A549 (cell line): Measurements from ENCODE around the gene AP3B1.

Source experiments
- CEBPB ChIP-seq, 2 experiments: fragments of >200 bp in 1 of 2; sonication (Bioruptor Twin) in 1 of 2; formaldehyde crosslinking in 1 of 2; IDR thresholded peaks; 2 replicates each; pipeline ENCODE4 v1.6.1; 2012 to 2016
- CHD2 ChIP-seq: fragments of 150-350 bp; IDR thresholded peaks from 2 replicates; pipeline ENCODE4 v1.6.1; 2014; ENCODE audit warnings: low read length; ENCODE audit not compliant: partially characterized antibody
- CHD4 ChIP-seq: fragments of 200-600 bp; sonication (generic); IDR thresholded peaks from 2 replicates; pipeline ENCODE4 v1.6.1; 2016; ENCODE audit warnings: antibody characterized with exemption, mild to moderate bottlenecking, borderline replicate concordance
- EP300 ChIP-seq, 2 experiments: fragments of >200 bp; sonication (Bioruptor Twin); formaldehyde crosslinking; IDR thresholded peaks; 2 replicates in 1 of 2; 3 replicates in 1 of 2; pipeline ENCODE4 v1.6.1; 2016 to 2017
- FOSL2 ChIP-seq, 2 experiments: fragments of 450-650 bp in 1 of 2; fragments of >200 bp in 1 of 2; sonication (Bioruptor Twin) in 1 of 2; formaldehyde crosslinking; IDR thresholded peaks; 2 replicates each; pipeline versions ENCODE4 v1.5.0 to v1.6.1; 2016 to 2020; ENCODE audit warnings: mild to moderate bottlenecking in 1 of 2, moderate library complexity in 1 of 2
- MYC ChIP-seq: IDR thresholded peaks from 2 replicates; pipeline ENCODE4 v1.6.1; 2012; ENCODE audit warnings: mild to moderate bottlenecking, inconsistent platforms, low read length, improper control_type of control experiment, borderline replicate concordance
- POLR2A ChIP-seq: IDR thresholded peaks from 2 replicates; pipeline ENCODE4 v1.6.1; 2012; ENCODE audit warnings: mild to moderate bottlenecking, low read length
- POLR2AphosphoS2 ChIP-seq: conservative IDR thresholded peaks from 2 replicates; pipeline ENCODE4 v1.6.1; 2012; ENCODE audit warnings: low read length, improper control_type of control experiment, inconsistent platforms
- ZSCAN20 ChIP-seq: fragments of 250-450 bp; sonication (Bioruptor Pico); IDR thresholded peaks from 2 replicates; pipeline ENCODE4 v1.8.0; 2022; ENCODE audit warnings: mild to moderate bottlenecking, moderate library complexity
- TF ChIP-seq, protein P1 (sequence below): fragments of >200 bp; sonication (Bioruptor Twin); formaldehyde crosslinking; IDR thresholded peaks from 3 replicates; pipeline ENCODE4 v1.5.1; 2016
- TF ChIP-seq, protein P2 (sequence below): fragments of 200-600 bp; sonication (generic); IDR thresholded peaks from 2 replicates; pipeline ENCODE4 v1.6.1; 2016; ENCODE audit warnings: antibody characterized with exemption, mild to moderate bottlenecking, moderate library complexity

DNA sequence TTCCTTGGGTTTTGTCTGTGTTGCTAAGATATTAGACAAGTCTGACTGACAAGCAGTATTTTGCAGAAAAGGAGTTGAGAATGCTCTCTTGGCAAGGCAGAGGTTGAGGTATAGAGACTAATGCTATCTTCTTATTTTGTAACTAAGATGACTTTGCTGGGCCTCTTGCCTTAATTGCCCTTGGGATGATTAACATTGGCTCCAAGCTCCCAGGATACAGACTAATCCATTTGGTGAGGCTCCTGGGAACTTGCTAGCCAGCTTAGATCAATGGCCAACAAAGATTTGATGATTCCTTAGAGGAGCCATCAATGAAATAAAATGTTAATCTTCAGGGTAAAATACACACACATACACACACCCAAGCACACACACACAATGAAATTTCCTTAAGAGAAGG is 28.7 kb upstream of the AP3B1 start:
- TF ChIP-seq FOSL2 (IDR thresholded peaks at IDR 0.05) (no peak), FOSL2 (CRISPR knock-in tag; IDR thresholded peaks at IDR 0.05) (no peak), POLR2AphosphoS2 (no peak), ZSCAN20 (no peak), POLR2A (no peak), EP300 (IDR thresholded peaks at IDR 0.05) (no peak), CHD2 (no peak), MYC (no peak), CEBPB (IDR thresholded peaks at IDR 0.05) (no peak), CHD4 (no peak)
- TF ChIP-seq, protein P1, sequence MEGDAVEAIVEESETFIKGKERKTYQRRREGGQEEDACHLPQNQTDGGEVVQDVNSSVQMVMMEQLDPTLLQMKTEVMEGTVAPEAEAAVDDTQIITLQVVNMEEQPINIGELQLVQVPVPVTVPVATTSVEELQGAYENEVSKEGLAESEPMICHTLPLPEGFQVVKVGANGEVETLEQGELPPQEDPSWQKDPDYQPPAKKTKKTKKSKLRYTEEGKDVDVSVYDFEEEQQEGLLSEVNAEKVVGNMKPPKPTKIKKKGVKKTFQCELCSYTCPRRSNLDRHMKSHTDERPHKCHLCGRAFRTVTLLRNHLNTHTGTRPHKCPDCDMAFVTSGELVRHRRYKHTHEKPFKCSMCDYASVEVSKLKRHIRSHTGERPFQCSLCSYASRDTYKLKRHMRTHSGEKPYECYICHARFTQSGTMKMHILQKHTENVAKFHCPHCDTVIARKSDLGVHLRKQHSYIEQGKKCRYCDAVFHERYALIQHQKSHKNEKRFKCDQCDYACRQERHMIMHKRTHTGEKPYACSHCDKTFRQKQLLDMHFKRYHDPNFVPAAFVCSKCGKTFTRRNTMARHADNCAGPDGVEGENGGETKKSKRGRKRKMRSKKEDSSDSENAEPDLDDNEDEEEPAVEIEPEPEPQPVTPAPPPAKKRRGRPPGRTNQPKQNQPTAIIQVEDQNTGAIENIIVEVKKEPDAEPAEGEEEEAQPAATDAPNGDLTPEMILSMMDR, result no peak
- TF ChIP-seq, protein P2, sequence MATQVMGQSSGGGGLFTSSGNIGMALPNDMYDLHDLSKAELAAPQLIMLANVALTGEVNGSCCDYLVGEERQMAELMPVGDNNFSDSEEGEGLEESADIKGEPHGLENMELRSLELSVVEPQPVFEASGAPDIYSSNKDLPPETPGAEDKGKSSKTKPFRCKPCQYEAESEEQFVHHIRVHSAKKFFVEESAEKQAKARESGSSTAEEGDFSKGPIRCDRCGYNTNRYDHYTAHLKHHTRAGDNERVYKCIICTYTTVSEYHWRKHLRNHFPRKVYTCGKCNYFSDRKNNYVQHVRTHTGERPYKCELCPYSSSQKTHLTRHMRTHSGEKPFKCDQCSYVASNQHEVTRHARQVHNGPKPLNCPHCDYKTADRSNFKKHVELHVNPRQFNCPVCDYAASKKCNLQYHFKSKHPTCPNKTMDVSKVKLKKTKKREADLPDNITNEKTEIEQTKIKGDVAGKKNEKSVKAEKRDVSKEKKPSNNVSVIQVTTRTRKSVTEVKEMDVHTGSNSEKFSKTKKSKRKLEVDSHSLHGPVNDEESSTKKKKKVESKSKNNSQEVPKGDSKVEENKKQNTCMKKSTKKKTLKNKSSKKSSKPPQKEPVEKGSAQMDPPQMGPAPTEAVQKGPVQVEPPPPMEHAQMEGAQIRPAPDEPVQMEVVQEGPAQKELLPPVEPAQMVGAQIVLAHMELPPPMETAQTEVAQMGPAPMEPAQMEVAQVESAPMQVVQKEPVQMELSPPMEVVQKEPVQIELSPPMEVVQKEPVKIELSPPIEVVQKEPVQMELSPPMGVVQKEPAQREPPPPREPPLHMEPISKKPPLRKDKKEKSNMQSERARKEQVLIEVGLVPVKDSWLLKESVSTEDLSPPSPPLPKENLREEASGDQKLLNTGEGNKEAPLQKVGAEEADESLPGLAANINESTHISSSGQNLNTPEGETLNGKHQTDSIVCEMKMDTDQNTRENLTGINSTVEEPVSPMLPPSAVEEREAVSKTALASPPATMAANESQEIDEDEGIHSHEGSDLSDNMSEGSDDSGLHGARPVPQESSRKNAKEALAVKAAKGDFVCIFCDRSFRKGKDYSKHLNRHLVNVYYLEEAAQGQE, result no peak
